AG09309 (cell line): Measurements from ENCODE around the gene COG7.

ENCODE experiments used
- DNase-seq: peaks from one replicate; pipeline ENCODE4 v3.0.0-alpha.2; 2010; ENCODE audit warnings: low read depth
- H3K4me3 ChIP-seq: 2 replicates; pipeline ENCODE4 v1.5.1; 2011; ENCODE audit warnings: mild to moderate bottlenecking, low read depth, low read length, moderate library complexity; ENCODE audit not compliant: control insufficient read depth
- CTCF ChIP-seq: IDR thresholded peaks from 2 replicates; pipeline ENCODE4 v1.5.1; 2011; ENCODE audit warnings: mild to moderate bottlenecking, low read depth, low read length, inconsistent platforms; ENCODE audit not compliant: insufficient read depth, control insufficient read depth; ENCODE audit errors: missing control alignments

Gene COG7

DNA sequence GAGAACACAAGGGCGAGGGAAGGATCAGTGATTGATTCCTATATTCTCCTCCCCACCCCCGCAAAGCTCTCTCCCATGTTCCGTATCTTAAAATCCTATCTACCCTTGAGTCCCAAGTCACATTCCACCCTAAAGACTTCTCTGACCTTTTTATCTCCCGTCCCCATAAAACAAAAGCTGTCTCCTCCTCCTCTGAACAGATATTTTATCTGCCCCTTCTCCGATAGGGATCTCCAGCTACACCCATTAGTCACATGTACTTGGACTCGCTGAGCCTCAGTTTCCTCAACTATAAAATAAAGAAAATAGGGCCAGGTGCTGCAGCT is 44.5 kb upstream of the COG7 start:
- no peak overlapping the region for H3K4me3 ChIP-seq
- no peak for TF ChIP-seq CTCF
- DNase-seq: no peak

DNA sequence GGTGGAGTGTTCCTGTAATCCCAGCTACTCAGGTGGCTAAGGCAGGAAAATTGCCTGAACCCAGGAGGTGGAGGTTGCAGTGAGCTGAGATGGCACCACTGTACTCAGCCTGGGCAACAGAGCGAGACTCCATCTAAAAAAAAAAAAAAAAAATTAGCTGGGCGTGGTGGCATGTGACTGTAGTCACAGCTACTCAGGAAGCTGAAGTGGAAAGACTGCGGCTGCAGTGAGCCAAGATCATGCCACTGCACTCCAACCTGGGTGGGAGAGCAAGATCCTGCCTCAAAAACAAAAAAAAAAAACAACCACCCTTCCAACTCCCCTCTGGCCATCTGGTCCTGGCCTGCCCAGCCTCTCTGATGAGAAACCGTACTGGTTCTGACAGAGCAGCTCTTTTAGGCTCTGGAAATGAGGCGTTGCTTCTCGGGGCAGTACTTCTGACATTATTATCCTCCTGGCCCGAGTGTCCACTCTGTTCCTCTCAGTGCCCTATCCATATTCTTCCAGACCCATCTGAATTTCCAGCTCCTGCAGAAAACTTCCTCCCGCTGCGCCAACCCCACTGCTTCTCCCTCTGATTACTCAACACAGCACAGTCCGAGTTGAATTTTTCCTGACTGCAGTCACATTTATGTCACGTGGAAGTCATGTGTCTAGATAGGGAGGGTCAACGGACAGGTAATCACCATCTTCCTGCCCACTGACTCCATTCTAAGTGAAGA is 44.0 kb upstream of the COG7 start:
- H3K4me3 ChIP-seq: no peak overlapping the region
- no peak for DNase-seq
- no peak for TF ChIP-seq CTCF

- DNase-seq: no peak
- no peak overlapping the region for H3K4me3 ChIP-seq
- TF ChIP-seq CTCF: no peak
Observed at GRCh38 chr16:23495671-23496070, 42.7 kb upstream of the COG7 start.

GRCh38 chr16:23494188-23494587 is 41.2 kb upstream of the COG7 start:
- no peak for DNase-seq
- TF ChIP-seq CTCF: no peak
- H3K4me3 ChIP-seq: no peak overlapping the region

DNA sequence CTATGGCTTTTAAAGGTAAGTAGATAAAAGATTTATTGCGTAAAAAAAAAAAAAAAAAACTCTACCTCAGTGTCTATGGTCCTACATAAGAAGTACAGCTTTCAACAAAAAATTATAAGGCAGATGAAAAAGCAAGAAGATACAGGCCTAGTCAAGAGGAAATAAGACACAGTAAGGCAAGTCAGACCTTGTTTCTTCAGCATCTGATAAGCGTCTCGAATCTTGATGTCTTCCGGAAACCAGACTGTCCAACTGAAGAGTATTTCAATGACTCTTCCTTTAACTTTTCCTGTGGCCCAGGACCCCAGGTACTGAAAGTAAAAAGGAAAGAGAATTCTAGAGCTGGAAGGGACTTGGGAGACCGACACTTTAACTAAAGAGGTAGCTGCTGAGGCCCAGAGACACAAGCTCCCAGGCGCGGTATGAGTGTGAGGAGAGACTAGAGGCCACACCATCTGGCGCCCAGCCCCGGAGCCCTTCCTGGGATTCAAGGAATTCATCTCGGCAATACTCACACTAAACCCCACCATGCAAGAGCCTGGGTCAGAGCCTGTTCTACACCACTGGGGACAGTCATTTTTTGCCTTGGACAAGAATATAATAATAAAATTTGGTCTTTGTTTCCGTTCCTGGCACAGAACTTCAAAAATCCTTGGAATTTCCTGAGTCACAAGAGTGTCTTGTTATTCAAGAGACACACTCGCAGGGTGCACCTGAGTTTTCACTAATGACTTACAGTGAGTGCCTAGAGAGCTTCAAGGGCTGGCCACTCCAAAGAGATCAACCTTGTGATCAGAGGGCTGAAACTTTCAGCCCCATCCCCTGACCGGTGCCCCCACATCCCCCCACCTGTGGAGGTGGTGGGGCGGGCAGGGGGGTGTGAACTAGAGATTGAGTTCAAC is 38.8 kb upstream of the COG7 start:
- no peak for TF ChIP-seq CTCF
- H3K4me3 ChIP-seq: no peak overlapping the region
- DNase-seq: no peak

DNA sequence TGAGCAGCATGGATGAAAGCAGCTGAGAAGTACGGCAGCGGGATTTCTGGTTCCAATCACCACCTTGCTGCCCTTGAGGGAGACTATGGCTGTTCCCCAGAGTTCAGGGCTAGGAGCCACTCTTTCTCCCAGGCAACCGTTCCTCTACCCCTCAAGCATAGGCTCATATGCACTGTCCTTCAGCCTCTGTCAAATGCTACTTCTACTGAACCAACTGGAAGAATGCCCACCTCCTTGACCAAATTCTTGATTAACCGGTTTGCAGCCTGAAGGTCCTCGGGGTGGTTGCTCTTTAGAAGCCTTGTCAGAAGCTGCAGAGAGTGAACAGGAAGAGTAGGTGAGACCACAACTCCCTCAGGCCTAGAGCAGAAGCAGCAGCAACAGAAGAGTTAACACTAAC is 33.5 kb upstream of the COG7 start:
- DNase-seq: no peak
- H3K4me3 ChIP-seq: no peak overlapping the region
- no peak for TF ChIP-seq CTCF
